Ovary (tissue), 9 donors: Measurements from ENCODE around the gene CFAP65. TPM values are rescaled to one million over a fixed set of nuclear protein-coding genes. Genes with fewer than 3 reads are reported as not detected.

Experiments used
- DNase-seq, 5 donors: peaks; one replicate each; pipeline ENCODE4 v3.0.0-alpha.2; 2019 to 2020
- H3K27ac ChIP-seq, 2 donors: fragments of 200-600 bp; one replicate each; pipeline versions ENCODE4 v1.5.1 to v1.8.0; 2019 to 2022
- H3K27me3 ChIP-seq: fragments of 200-600 bp; one replicate; pipeline ENCODE4 v1.8.0; 2022
- H3K36me3 ChIP-seq: fragments of 200-600 bp; sonication (generic); one replicate; pipeline ENCODE4 v1.5.1; 2019
- H3K4me1 ChIP-seq: one replicate; pipeline ENCODE4 v1.8.1; 2013; ENCODE audit warnings: mild to moderate bottlenecking, moderate library complexity; ENCODE audit not compliant: insufficient read depth
- H3K4me3 ChIP-seq: fragments of 200-600 bp; sonication (generic); one replicate; pipeline ENCODE4 v1.5.1; 2017
- H3K9me3 ChIP-seq, 2 donors: fragments of 200-600 bp in 1 of 2; sonication (generic) in 1 of 2; one replicate each; pipeline versions ENCODE4 v1.5.1 to v1.8.1; 2013 to 2019; ENCODE audit warnings: mild to moderate bottlenecking in 1 of 2, moderate library complexity in 1 of 2
- CTCF ChIP-seq, 3 donors: fragments of 450-650 bp in 2 of 3; fragments of 200-600 bp in 1 of 3; IDR thresholded peaks; one replicate each; pipeline versions ENCODE4 v1.5.1 to v1.8.0; 2016 to 2022; ENCODE audit warnings: antibody characterized with exemption in 3 of 3, mild to moderate bottlenecking in 1 of 3
- EP300 ChIP-seq: sonication (generic); formaldehyde crosslinking; IDR thresholded peaks from one replicate; pipeline ENCODE4 v1.6.1; 2017; ENCODE audit warnings: antibody characterized with exemption
- POLR2A ChIP-seq: fragments of 450-650 bp; IDR thresholded peaks from one replicate; pipeline ENCODE4 v1.6.1; 2017; ENCODE audit warnings: antibody characterized with exemption, mild to moderate bottlenecking, moderate library complexity
- WGBS, 3 donors: extraction: QIAGEN DNeasy Blood & Tissue Kit in 1 of 3; methylation state at CpG; one replicate each; pipeline versions ENCODE4 v1.1.5 to v1.1.7; 2013 to 2017; 5-methylcytosine and 5-hydroxymethylcytosine counted together
- intact Hi-C, 4 donors: fragments of 100-400 bp; cut with DNase I; formaldehyde crosslinking; loops; one replicate each; pipeline versions ENCODE4 v1.11.0 to v1.15.1; 2022 to 2023
- polyA plus RNA-seq, 2 donors: library from polyadenylated mRNA; stranded (reverse); fragments of 200-250 nt in 1 of 2; fragments of 350-450 nt in 1 of 2; fragmentation: Illumina TruSeq in 1 of 2; extraction: RNeasy Lipid Tissue Mini Kit (QIAGEN cat#74804) in 1 of 2; gene quantifications; one replicate each; pipeline ENCODE4 v1.2.3, GENCODE V29; 2013 to 2014
- total RNA-seq, 7 donors: library from RNA; depleted of rRNA in 2 of 7; stranded (reverse); fragments of >200 nt in 2 of 7; fragmentation: NEBNext Ultra II Directional in 3 of 7; extraction: Animal tissue kit (Norgen Biotek cat#: 25700) in 3 of 7; gene quantifications; one replicate each; pipeline versions ENCODE4 v1.1.0 to v1.2.4, GENCODE V29; 2016 to 2023
- donor health status: DM: no; HTN: no; CAD: no; lungs with moderate emphysema.
- donor health status: DM: no; HTN: no; CAD: no.
- donor health status: Bipolar disorder and iron deficiency.
- donor health status: DM: yes; HTN: yes; CAD: no.
- donor health status: DM: no; HTN: no; CAD: no.
- donor health status: DM: yes; HTN: yes; CAD: no.

The CFAP65 gene
- total and polyA plus RNA-seq, 9 donors: 0.04 to 19.6 (median 0.90) TPM; not detected in 3

- Histone ChIP-seq H3K4me3 (no peak overlapping the region), H3K9me3 (no peaks in the 10 kb centered on the region), H3K27ac (no peak overlapping the region), H3K4me1 (peaks cover 7% of the 10 kb centered on the region), H3K27me3 (peaks cover 3% of the 10 kb centered on the region), H3K36me3 (no peaks in the 10 kb centered on the region)
- 8 to 16% (median 11%) methylated on average over 33 to 40 of the region's 40 CpGs for WGBS, 3 donors
- peak in 1 of 5 donors; percentile 32 for DNase-seq
- intact Hi-C loops: loop anchor here (5.0 to 10.0 kb wide), 5 partner anchors 60 to 240 kb away; no protein-coding TSS in a partner anchor
- TF ChIP-seq POLR2A (no peak), CTCF (IDR thresholded peaks at IDR 0.05) (no peak), EP300 (no peak)
Measured at GRCh38 chr2:219056896-219057708, 15.8 kb upstream of the CFAP65 start.

- WGBS, 3 donors: 62 to 70% (median 64%) methylated on average over 9 of the region's 9 CpGs
- intact Hi-C loops: loop anchor here (5.0 to 10.0 kb wide), 5 partner anchors 61 to 241 kb away; no protein-coding TSS in a partner anchor
- peaks cover 3% of the 10 kb centered on the region for H3K27me3 ChIP-seq
- TF ChIP-seq EP300: no peak
- no peak for TF ChIP-seq CTCF (IDR thresholded peaks at IDR 0.05)
- no peak for TF ChIP-seq POLR2A
- H3K36me3 ChIP-seq: no peaks in the 10 kb centered on the region
- no peak overlapping the region for H3K4me3 ChIP-seq
- no peak overlapping the region for H3K27ac ChIP-seq
- no peaks in the 10 kb centered on the region for H3K9me3 ChIP-seq
- H3K4me1 ChIP-seq: peaks cover 7% of the 10 kb centered on the region
- DNase-seq: no peak
Measured at GRCh38 chr2:219056176-219056895, 15.0 kb upstream of the CFAP65 start.

- peaks cover 6% of the 10 kb centered on the region for H3K4me1 ChIP-seq
- WGBS, 3 donors: 80 to 81% (median 81%) methylated on average over 41 to 43 of the region's 43 CpGs
- H3K4me3 ChIP-seq: no peak overlapping the region
- no peaks in the 10 kb centered on the region for H3K9me3 ChIP-seq
- peaks cover 3% of the 10 kb centered on the region for H3K27me3 ChIP-seq
- H3K27ac ChIP-seq: no peak overlapping the region
- intact Hi-C loops: loop anchor here (5.0 to 10.0 kb wide), 5 partner anchors 62 to 242 kb away; no protein-coding TSS in a partner anchor
- DNase-seq: no peak
- TF ChIP-seq CTCF (IDR thresholded peaks at IDR 0.05) (no peak), EP300 (no peak), POLR2A (no peak)
- no peaks in the 10 kb centered on the region for H3K36me3 ChIP-seq
Measured at GRCh38 chr2:219054956-219055903, 13.9 kb upstream of the CFAP65 start.

- Histone ChIP-seq H3K27ac (no peak overlapping the region), H3K36me3 (no peaks in the 10 kb centered on the region), H3K27me3 (no peaks in the 10 kb centered on the region), H3K9me3 (no peaks in the 10 kb centered on the region), H3K4me1 (no peaks in the 10 kb centered on the region), H3K4me3 (no peak overlapping the region)
- no peak for DNase-seq
- WGBS, 3 donors: 63 to 73% (median 65%) methylated on average over 6 of the region's 6 CpGs
- TF ChIP-seq CTCF (IDR thresholded peaks at IDR 0.05): no peak
- no peak for TF ChIP-seq EP300
- no peak for TF ChIP-seq POLR2A
- intact Hi-C loops: no loop called here
Measured at GRCh38 chr2:219049282-219049681, 8.0 kb upstream of the CFAP65 start.
